ENCODE measurements around the gene UBA1. TPM values are rescaled to one million over a fixed set of nuclear protein-coding genes. Genes with fewer than 3 reads are reported as not detected.

The UBA1 gene
- total and polyA plus RNA-seq, 10 of the 15 experiments (the other 5 are each of a cell fraction or from before 2014, with no cell fraction given) = 60.4 to 314 (median 216) TPM

DNA sequence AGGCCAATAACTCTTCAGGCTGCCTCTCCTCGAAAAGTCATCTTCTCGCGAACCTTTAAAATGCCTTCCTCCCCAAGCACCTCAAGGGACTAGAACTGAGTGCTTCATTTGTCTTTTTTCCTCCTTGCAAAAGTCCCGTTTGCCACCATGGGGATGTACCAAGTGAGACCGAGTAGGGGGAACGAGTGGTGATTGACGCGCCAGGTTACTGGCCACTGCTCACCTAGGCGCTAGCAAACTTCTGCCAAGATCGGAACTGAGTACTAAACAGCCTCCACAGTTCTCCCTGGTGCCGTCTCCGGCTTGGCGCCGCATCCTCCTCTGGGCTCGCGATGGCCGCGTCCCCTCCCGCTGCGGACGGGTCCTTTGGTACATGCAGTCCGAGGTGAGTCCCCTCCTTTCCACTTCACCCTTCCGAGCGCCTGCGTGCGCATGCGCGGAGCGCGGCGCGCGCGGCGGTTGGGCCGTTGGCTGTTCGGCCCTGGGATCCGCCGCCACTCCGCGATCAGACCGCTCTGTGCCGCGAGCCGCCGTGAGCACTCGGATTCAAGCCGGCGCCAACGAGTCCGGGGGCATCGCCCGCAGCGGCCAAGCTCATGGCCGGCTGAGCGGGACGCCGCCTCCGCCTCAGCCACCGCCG lies 24.8 kb downstream of the UBA1 start, which contains the start of gene CDK16 (continued):
- TF ChIP-seq, protein P1, sequence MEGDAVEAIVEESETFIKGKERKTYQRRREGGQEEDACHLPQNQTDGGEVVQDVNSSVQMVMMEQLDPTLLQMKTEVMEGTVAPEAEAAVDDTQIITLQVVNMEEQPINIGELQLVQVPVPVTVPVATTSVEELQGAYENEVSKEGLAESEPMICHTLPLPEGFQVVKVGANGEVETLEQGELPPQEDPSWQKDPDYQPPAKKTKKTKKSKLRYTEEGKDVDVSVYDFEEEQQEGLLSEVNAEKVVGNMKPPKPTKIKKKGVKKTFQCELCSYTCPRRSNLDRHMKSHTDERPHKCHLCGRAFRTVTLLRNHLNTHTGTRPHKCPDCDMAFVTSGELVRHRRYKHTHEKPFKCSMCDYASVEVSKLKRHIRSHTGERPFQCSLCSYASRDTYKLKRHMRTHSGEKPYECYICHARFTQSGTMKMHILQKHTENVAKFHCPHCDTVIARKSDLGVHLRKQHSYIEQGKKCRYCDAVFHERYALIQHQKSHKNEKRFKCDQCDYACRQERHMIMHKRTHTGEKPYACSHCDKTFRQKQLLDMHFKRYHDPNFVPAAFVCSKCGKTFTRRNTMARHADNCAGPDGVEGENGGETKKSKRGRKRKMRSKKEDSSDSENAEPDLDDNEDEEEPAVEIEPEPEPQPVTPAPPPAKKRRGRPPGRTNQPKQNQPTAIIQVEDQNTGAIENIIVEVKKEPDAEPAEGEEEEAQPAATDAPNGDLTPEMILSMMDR (IDR thresholded peaks at IDR 0.05 in 2 of 3, conservative IDR thresholded peaks at IDR 0.05 in 1 of 3; ENCODE audit: control insufficient read depth in 2 of 3, extremely low read depth in 1 of 3, insufficient read depth in 1 of 3, low read depth in 3 of 3, low read length in 3 of 3) = no peak
- peak; percentile 96 for TF ChIP-seq SREBF1 (IDR thresholded peaks at IDR 0.05; ENCODE audit: low read length)
- peak; percentile 83; the same call in 1 of the 2 replicates for TF ChIP-seq DPF2 (IDR thresholded peaks at IDR 0.05)
- no peak for TF ChIP-seq RBBP5 (conservative IDR thresholded peaks at IDR 0.05)
- 0 out of 2 replicates have a peak, but pooled peaks have one; percentile 1 for TF ChIP-seq SPI1 (IDR thresholded peaks at IDR 0.05; ENCODE audit: borderline replicate concordance, insufficient read depth, low read depth, low read length)
- peak; percentile 94; the same call in 1 of the 2 replicates for TF ChIP-seq WRNIP1 (IDR thresholded peaks at IDR 0.05; ENCODE audit: borderline replicate concordance, low read depth, low read length)
- peak; percentile 30; the same call in 1 of the 2 replicates for TF ChIP-seq YY1 (IDR thresholded peaks at IDR 0.05; ENCODE audit: low read depth, low read length)
- no peak for TF ChIP-seq KDM1A (IDR thresholded peaks at IDR 0.05; ENCODE audit: borderline replicate concordance)
- TF ChIP-seq ZNF207 (IDR thresholded peaks at IDR 0.05; ENCODE audit: borderline replicate concordance) = peak; percentile 99
- peak; percentile 74 for TF ChIP-seq SP1 (IDR thresholded peaks at IDR 0.05; ENCODE audit: low read depth, low read length)
- TF ChIP-seq BRCA1 (IDR thresholded peaks at IDR 0.05; ENCODE audit: low read depth, low read length) = 0 out of 2 replicates have a peak, but pooled peaks have one; percentile 7
- 0 out of 2 replicates have a peak, but pooled peaks have one; percentile 16 for TF ChIP-seq RUNX3 (IDR thresholded peaks at IDR 0.05; ENCODE audit: low read length)
- peak; percentile 99 for TF ChIP-seq FOXK2 (IDR thresholded peaks at IDR 0.05)
- no peak for TF ChIP-seq RAD21 (IDR thresholded peaks at IDR 0.05; ENCODE audit: insufficient read depth, low read depth, low read length)
- TF ChIP-seq MTA3 (IDR thresholded peaks at IDR 0.05; ENCODE audit: borderline replicate concordance, low read length) = no peak
- no peak for TF ChIP-seq ZSCAN29 (IDR thresholded peaks at IDR 0.05)
- TF ChIP-seq BCL3 (IDR thresholded peaks at IDR 0.05; ENCODE audit: borderline replicate concordance, insufficient read depth, low read depth, low read length, poor library complexity, severe bottlenecking) = no peak
- 0 out of 2 replicates have a peak, but pooled peaks have one; percentile 8 for TF ChIP-seq PAX5 (IDR thresholded peaks at IDR 0.05; ENCODE audit: borderline replicate concordance, low read depth, low read length)
- TF ChIP-seq IRF5 (IDR thresholded peaks at IDR 0.05; ENCODE audit: borderline replicate concordance) = no peak
- TF ChIP-seq SMC3 (IDR thresholded peaks at IDR 0.05; ENCODE audit: borderline replicate concordance, low read length) = no peak
- TF ChIP-seq CBFB (IDR thresholded peaks at IDR 0.05; ENCODE audit: low read depth) = 0 out of 2 replicates have a peak, but pooled peaks have one; percentile 10
- no peak for TF ChIP-seq PAX8 (IDR thresholded peaks at IDR 0.05)
- no peak for TF ChIP-seq NR2C2 (IDR thresholded peaks at IDR 0.05; ENCODE audit: borderline replicate concordance, control insufficient read depth, insufficient read length, low read depth)
- TF ChIP-seq E2F4 (IDR thresholded peaks at IDR 0.05; ENCODE audit: low read depth, low read length) = peak; percentile 13; the same call in 1 of the 2 replicates
- TF ChIP-seq ZZZ3 (IDR thresholded peaks at IDR 0.05; ENCODE audit: control insufficient read depth, insufficient read length, low read depth) = no peak
- TF ChIP-seq ZNF24 (IDR thresholded peaks at IDR 0.05) = no peak
- TF ChIP-seq JUND (IDR thresholded peaks at IDR 0.05; ENCODE audit: low read depth, low read length) = peak; percentile 99

Measured in GM12878 (cell line).